Caki2 (cell line): ENCODE results near the gene DUS2. TPM values are rescaled to one million over a fixed set of nuclear protein-coding genes. Genes with fewer than 3 reads are reported as not detected.
"Not testable (repeated sequence)": the region's sequence is repeated elsewhere in the genome, so short reads cannot be mapped to it uniquely, and the experiment has no call there.

Experiments used
- DNase-seq: peaks from one replicate; pipeline ENCODE4 v3.0.0-alpha.2; 2015; ENCODE audit warnings: low read depth
- in situ Hi-C: cut with HindIII; loops from 2 replicates; pipeline ENCODE4 v1.10.0; 2016; ENCODE audit warnings: low sequenced_read_pairs, low pct_unique_long_range_greater_than_20kb, mixed read lengths
- total RNA-seq: library from RNA; depleted of rRNA; stranded (reverse); fragments of >200 nt; shearing (Covaris generic); gene quantifications from 2 replicates; pipeline ENCODE4 v1.2.3, GENCODE V29; 2014; ENCODE audit warnings: low replicate concordance

The DUS2 gene
- total RNA-seq, 1 experiment from 2014 or later, result 29.2 TPM

DNA sequence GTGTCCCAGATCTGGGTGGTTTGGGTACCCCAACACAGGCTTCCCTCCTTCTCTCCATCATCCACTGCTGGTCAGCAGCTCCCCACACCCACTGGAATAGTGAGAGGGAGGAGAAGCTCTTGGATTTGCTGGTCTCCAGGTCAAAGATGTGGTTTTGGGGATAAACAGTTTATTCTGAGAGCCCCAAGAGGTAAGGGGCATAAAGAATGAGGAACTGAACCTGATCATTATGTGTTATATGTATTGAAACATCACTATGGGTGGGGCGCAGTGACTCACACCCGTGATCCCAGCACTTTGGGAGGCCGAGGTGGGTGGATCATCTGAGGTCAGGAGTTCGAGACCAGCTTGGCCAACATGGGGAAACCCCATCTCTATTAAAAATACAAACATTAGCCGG, 27.7 kb upstream of the DUS2 start:
- DNase-seq, result no peak
- in situ Hi-C loops, result no loop called here

DNA sequence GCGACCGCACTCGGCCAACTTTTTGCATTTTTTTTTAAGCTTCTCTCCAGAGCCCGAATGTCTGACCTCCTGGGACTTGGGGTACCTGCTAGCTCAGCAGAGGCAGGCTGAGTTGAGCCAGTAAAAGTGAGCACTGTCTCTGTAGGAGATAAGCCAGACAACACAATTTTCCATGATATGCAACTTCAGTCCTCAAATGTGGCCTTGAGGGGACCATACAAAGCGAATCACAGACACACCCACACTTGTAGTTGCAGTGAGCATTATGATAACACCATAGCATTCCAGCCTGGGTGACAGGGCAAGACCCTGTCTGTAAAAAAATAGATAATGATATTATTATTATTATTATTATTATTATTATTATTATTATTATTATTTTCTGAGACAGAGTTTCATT, 26.4 kb upstream of the DUS2 start:
- in situ Hi-C loops, result no loop called here
- DNase-seq, result no peak

DNA sequence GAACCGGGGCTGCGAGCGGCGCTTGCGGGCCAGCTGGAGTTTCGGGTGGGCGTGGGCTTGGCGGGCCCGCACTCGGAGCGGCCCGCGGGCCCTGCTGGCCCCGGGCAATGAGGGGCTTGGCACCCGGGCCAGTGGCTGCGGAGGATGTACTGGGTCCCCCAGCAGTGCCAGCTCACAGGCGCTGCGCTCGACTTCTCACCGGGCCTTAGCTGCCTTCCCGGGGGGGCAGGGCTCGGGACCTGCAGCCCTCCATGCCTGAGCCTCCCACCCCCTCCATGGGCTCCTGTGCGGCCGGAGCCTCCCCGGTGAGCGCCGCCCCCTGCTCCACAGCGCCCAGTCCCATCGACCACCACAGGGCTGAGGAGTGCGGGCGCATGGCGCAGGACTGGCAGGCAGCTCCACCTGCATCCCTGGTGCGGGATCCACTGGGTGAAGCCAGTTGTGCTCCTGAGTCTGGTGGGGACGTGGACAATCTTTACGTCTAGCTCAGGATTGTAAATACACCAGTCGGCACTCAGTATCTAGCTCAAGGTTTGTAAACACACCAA, 24.8 kb upstream of the DUS2 start:
- in situ Hi-C loops, DNase-seq: not testable (repeated sequence)

DNA sequence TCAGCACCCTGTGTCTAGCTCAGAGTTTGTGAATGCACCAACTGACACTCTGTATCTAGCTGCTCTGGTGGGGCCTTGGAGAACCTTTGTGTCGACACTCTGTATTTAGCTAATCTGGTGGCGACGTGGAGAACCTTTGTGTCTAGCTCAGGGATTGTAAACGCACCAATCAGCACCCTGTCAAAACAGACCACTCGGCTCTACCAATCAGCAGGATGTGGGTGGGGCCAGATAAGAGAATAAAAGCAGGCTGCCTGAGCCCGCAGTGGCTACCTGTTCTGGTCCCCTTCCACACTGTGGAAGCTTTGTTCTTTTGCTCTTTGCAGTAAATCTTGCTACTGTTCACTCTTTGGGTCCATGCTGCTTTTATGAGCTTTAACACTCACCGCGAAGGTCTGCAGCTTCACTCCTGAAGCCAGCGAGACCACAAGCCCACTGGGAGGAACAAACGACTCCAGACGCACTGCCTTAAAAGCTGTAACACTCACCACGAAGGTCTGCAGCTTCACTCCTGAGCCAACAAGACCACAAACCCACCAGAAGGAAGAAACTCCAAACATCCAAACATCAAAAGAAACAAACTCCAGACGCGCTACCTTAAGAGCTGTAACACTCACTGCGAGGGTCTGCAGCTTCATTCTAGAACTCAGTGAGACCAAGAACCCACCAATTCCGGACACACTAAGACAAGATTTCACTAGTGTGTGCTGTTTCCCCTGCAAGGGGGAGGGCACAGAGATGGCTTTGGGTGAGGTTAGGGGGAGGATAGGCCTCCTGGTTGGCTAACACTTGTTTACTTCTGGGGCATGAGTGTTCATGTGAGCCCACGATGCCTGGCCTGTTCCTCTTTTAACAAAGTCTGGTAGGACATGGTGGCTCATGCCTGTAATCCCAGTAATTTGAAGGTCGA, 24.1 kb upstream of the DUS2 start, which contains the start of gene DPEP2:
Gene DPEP2, minus strand, starts transcription at position 706 of the 910 bp plus-strand sequence. CDS start 6,272 bp downstream, outside the sequence.
- DNase-seq, result not testable (repeated sequence)

DNA sequence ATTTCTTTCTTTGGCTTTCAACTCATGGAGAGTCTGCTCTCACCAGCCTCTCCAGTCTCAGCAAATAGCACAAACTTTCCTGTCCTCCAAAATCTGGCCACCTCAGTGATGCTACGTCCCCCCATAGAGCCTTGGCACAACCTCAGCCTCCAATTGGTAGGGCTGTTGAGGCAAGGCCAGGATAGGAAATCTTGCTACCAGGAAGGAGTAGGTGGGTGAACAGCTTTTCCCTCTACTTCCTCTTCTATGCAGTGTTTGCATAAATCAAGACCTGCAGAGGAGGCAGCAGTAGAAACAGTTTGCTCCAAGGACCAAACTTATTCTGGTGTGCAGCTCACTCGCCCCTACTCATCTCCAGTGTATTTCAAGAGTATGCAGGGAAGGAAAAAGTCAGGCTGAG, 23.1 kb upstream of the DUS2 start:
- in situ Hi-C loops, result no loop called here
- no peak for DNase-seq

More for the DNA sequence above, 24.1 kb upstream of the DUS2 start, which contains the start of gene DPEP2:
- in situ Hi-C loops, result not testable (repeated sequence)

DNA sequence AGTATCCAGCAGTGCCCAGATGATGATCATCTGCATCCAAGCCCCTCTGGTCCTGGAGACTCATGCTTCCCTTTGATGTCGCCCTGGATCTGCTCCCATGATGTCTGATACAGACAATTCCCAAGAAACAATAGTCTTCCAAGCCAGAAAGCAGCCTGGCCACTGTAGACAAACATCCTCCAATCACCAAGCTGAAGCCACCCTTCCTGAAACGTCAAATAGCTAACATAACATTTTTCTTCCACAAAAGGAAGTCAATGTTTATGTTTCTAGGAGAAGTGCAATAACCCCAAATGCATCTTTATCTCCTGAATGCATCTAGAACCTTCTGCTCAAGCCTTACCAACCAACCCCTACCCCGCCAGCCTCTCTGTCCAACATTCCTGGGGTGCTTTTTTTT, 22.6 kb upstream of the DUS2 start:
- DNase-seq, result no peak
- in situ Hi-C loops, result no loop called here

DNA sequence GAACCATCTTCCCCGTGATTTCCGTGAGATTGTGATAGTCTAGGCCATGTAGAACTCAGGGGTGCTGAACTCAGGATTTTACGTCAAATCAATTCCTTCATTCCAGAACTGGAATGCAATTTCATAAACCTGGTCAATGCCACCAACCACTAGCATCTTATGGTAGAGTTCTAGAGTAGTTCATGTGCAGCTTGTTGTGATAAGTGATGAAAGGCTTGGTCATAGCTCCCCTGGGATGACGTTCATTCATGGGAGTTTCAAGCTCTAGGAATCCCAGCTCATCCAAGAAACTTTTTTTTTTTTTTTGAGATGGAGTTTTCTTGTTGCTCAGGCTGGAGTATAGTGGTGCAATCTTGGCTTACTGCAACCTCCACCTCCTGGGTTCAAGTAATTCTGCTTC, 20.1 kb upstream of the DUS2 start:
- DNase-seq, result no peak
- in situ Hi-C loops, result no loop called here

DNA sequence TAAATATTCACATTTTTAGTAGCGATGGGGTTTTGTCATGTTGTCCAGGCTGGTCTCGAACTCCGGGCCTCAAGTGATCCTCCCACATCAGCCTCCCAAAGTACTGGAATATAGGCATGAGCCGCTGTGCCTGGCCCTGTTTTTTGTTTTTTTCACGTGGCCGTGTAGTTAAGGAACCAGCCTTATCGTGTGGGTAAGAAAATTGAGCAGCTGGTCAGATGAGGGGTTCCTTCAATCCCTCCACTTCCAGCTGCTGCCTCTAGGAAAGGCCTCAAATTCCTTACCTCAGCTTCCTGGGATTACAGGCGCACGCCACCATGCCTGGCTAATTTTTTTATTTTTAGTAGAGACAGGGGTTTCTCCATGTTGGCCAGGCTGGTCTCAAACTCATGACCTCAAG, 17.9 kb upstream of the DUS2 start:
- in situ Hi-C loops, result no loop called here
- DNase-seq, result no peak

DNA sequence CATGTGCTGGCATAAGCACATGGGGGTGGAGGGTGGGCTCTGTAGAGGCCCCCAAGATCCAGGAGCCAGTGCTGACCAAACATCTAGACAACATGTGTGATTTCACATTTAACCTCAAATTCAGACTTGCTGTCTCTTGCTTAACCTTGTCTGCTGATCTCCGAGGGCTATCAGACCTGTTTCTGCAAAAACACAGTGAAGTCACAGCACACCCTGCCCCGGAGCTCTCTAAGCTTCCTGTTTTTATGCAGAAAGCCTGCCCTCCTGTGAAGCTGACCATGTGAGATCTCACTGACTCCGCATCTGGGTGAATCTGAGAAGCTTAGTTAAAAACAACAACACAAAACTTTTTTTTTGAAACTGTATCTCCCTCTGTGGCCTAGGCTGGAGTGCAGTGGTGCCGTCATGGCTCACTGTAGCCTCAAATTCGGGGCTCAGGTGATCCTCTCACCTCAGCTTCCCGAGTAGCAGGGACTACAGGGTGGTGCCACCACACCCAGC, 17.2 kb upstream of the DUS2 start:
- DNase-seq, result no peak
- in situ Hi-C loops, result no loop called here

DNA sequence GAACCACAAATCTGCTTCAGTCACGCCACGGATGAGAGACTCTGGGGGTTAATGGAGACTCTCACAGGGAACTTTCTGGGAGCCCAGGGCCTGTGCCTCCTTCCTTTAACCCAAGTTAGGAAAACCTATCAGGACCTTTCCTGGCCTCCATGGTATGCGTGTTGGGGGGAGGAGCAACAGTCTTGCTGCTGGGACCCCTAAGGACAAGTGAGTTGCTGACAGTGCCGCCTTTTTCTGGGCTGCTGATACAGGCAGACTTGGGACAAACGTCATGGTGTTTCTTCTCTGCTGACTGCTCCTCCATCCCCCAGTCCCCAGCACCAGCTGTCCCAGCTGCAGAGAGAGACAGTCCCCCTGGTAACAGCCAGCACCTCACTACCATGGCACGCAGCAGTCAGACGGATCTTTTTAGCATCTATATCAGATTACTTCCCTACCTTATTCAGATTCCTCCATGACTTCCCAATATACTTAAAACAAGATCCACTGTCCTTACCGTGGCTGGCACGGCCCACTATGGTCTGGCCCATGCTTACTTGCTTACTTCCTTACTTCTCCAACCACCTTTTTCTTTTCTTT, 13.8 kb upstream of the DUS2 start:
- DNase-seq, result no peak
- in situ Hi-C loops, result no loop called here

DNA sequence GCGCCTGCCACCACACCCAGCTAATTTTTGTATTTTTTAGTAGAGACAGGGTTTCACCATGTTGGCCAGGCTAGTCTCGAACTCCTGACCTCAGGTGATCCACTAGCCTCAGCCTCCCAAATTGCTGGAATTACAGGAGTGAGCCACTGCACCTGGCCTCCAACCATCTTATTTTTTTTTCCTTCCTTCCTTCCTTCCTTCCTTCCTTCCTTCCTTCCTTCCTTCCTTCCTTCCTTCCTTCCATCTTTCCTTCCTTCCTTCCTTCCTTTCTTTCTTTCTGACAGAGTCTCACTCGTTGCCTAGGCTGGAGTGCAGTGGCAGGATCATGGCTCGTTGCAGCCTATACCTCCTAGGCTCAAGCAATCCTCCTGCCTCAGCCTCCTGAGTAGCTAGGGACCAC, 13.2 kb upstream of the DUS2 start:
- in situ Hi-C loops, DNase-seq: not testable (repeated sequence)

DNA sequence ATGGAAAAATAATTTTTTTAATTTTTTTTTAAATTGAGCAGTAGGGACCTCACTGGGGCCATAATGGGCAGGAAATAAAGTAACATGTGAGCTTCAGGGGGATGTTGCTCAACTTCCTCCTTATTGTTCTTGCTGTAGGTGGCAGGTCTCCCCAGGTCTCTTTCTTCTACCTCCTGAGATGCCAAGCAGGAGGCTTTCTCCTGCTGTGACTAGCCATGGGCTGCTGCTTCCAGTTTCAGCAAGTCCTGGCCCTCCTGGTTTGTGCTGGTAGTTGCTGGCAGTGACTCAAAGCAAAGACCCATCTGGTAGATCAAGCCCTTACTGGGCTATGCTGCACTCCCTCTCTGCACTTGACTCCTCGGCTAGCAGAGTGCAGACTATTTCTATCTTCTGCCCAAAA, 9.6 kb upstream of the DUS2 start:
- in situ Hi-C loops, result no loop called here
- DNase-seq, result no peak

DNA sequence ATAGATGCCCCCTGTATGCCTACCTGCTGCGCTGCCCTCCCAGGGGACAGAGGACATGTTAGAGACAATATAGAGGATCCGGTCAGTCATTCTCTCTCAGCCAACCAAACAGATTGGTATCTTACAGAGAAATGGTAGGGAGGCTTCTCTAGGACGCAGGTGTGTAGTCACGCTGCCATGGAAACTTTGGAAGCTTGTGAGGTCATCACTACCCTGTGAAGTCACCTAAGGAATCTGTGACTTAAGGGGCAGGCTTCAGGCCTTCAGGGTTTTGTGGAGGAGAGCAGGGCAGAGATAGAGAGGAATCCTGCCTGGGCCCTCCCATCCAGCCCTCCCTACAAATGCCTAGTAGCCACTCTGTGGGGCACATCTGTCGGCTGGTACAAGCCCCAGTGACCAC, 7.4 kb upstream of the DUS2 start, which contains the start of gene DPEP2NB:
Gene DPEP2NB, minus strand, starts transcription at position 231 of the 400 bp plus-strand sequence. Its CDS starts 141 bp downstream, at position 90.
- in situ Hi-C loops, result no loop called here
- no peak for DNase-seq

DNA sequence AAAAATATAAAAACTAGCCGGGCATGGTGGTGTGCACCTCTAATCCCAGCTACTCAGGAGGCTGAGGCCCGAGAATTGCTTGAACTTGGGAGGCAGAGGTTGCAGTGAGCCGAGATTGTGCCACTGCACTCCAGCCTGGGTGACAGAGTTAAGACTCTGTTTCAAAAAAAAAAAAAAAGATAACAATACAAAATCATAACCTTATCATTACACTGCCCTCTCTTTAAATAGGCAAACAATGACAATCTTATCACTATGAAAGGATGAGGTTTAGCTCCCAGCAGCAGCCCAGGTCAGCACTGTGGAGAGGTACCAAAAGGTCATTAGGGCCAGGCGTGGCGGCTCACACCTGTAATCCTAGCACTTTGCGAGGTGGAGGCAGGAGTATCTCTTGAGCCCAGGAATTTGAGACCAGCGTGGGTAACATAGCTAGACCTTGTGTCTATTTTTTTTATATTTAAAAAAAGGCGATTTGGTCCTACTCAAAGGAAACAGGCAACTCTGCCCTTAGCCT, 3.9 kb upstream of the DUS2 start:
- DNase-seq, result no peak
- in situ Hi-C loops, result no loop called here

DNA sequence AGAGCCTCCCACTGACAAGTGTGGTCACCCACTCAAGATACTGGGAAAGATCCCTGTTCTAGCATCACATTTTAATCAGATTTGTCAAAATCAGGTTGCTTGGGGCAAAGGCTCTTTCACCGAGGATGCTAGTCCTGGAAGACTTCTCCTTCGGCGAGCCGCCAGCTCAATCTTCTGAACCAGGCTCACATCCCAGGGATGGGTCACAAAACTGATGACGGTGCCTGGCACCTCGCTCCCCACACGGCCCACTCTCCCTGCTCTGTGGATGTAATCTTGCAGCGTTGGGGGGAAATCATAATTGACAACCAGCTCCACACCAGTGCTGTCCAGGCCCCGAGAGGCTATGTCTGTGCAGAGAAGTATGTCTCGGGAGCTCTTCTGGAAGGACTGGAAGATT, 1.6 kb upstream of the DUS2 start:
- in situ Hi-C loops, result no loop called here

DNA sequence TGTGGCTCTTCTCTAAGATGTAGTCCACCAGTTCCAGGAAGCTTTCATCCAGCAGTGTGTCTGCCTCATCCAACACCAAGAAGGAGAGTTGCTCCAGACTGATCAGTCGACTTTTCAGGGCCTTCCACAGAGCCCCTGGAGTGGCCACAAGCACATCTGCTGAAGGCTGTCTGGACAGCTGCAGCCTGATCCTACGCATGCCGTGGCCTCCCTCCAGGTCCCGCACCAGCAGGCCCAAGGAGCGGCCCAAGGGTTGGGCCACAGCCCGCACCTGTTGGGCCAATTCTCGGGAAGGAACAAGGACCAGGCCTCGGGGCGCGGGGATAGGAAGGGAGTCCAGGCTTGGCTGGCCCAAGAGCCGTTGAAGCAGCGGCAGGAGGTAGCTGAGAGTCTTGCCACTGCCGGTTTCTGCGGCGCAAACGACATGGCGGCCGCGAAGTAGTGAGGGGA, 781 bp upstream of the DUS2 start:
- DNase-seq, result no peak
- in situ Hi-C loops, result no loop called here

More for the DNA sequence above, 1.6 kb upstream of the DUS2 start:
- DNase-seq, result no peak

DNA sequence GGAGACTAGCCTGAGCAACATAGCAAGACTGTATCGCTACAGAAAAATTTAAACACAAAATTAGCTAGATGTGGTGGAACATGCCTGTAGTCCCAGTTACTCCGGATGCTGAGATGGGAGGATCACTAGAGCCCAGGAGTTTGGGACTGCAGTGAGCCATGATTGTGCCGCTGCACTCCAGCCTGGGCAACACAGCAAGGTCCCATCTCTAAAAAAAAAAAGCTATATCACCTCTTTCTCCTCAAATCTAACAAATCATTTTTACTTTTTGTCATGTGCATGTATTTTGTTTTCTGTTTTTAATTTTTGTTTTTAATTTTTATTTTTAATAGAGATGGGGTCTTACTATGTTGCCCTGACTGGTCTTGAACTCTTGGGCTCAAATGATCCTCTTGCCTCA, 5.9 kb downstream of the DUS2 start:
- in situ Hi-C loops, result no loop called here
- no peak for DNase-seq

DNA sequence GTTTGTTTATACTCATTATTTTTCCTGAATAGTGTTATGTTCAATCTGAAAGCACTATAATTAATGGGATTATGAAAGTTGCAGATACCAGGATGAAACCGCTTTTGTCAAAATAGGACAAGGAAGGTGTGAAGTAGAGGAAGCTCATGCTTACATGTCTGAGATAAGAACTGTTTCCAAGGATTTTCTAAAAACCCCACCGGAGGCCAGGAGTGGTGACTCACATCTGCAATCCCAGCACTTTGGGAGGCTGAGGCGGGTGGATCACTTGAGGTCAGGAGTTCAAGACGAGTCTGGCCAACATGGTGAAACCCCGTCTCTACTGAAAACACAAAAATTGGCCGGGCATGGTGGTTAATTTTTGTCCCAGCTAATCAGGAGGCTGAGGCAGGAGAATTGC, 7.0 kb downstream of the DUS2 start:
- peak; percentile 50 for DNase-seq
- in situ Hi-C loops, result not testable (repeated sequence)

DNA sequence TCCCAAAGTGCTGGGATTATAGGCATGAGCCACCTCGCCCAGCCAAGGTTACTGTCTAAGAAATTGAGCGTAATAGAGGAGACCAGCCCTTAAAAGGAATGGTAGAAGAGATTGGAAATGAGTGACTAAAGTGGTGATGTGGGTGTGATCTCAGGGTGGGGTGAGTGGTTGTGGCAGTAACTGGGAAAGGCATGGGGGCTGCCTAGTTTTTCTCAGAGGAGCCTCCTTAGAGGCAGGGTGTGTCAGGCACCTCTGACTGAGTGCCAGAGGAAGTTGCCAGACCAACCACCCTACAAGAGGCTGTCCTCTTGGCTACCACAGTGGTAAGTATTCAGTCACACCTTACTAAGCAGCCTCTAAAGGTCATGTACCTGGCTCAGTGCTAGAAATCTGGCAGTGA, 8.9 kb downstream of the DUS2 start:
- in situ Hi-C loops, result no loop called here
- peak; percentile 64 for DNase-seq
